Right lung (tissue), 5 donors: Measurements from ENCODE around the gene ATP2A2. TPM values are rescaled to one million over a fixed set of nuclear protein-coding genes. Genes with fewer than 3 reads are reported as not detected.
"Not testable (repeated sequence)": the region's sequence is repeated elsewhere in the genome, so short reads cannot be mapped to it uniquely, and the experiment has no call there.

Experiments
- DNase-seq, 2 donors: peaks; one replicate each; pipeline ENCODE4 v3.0.0-alpha.2; 2013
- polyA plus RNA-seq, 5 donors: library from polyadenylated mRNA; unstranded; fragments of 120-200 nt; gene quantifications; one replicate each; pipeline versions ENCODE4 v1.2.1 to v1.2.3, GENCODE V29; 2013; ENCODE audit warnings: inconsistent platforms in 1 of 5, low replicate concordance in 1 of 5; ENCODE audit not compliant: insufficient read length in 5 of 5, insufficient read depth in 1 of 5

ATP2A2 gene
- polyA plus RNA-seq, 5 donors: 114 to 156 (median 122) TPM

DNA sequence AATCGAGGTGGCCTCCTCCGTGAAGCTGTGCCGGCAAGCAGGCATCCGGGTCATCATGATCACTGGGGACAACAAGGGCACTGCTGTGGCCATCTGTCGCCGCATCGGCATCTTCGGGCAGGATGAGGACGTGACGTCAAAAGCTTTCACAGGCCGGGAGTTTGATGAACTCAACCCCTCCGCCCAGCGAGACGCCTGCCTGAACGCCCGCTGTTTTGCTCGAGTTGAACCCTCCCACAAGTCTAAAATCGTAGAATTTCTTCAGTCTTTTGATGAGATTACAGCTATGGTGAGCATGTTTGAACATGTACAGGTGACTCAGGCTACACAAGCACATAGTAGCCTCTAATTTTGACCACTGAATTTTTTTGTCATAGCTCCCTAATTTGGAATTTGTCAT is 59.7 kb downstream of the ATP2A2 start:
- DNase-seq: no peak

DNA sequence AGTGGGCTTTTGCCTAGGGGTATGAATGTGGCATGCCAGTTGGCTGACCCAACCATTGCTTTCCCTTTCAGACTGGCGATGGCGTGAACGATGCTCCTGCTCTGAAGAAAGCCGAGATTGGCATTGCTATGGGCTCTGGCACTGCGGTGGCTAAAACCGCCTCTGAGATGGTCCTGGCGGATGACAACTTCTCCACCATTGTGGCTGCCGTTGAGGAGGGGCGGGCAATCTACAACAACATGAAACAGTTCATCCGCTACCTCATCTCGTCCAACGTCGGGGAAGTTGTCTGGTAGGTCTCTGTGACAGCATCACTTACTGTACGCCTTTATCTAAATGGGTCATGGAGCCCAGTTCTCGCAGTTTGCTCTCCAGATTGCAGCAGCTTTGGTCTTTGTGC is 61.1 kb downstream of the ATP2A2 start:
- DNase-seq: no peak

DNA sequence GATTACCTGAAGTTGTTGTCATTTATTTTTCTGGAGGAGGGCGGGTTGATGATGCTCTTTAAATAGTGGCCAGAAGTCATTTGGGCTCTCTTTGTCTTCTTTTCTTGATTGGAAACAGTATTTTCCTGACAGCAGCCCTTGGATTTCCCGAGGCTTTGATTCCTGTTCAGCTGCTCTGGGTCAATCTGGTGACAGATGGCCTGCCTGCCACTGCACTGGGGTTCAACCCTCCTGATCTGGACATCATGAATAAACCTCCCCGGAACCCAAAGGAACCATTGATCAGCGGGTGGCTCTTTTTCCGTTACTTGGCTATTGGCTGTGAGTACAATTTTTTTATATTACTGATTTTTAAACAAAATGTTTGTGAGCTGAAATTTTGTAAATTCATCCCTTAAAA is 62.1 kb downstream of the ATP2A2 start:
- DNase-seq: no peak

DNA sequence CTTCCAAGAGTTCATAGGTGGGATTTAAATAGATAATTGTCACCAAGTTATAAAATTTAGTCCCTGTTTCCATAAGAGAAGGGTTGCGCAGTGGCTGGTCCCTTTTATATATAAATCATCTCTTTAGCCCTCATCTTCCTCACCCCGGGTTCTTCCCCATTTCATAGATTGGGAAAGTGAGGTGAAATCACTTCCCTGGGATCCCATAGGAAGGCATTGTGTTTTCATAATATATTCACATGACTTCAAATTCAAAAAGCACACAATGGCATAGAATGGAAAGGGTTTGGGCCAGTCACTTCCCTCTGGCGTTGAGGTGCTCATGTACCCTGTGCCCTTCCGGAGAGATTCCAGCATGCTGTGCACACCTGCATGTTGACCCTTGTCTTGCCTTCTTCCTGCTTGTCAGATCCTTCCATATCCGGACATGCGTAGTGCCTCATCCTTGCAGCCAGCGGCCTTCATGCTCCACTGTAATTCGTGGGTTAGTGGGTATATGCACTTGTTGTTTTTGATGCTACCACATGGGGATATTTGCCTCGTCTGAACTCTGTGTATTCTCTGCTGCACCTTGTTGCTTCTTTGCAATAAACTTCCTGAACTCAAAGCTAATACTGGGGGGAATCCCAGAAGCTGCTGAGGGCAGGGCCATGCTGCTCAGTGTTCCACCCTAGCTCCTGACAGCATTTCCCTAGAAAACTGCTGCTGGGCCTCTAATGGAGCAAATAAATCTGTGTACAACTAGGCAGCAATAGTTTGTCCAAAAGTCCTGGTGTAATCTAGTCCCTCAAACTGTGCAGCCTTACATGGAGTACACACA is 62.9 kb downstream of the ATP2A2 start:
- no peak for DNase-seq

DNA sequence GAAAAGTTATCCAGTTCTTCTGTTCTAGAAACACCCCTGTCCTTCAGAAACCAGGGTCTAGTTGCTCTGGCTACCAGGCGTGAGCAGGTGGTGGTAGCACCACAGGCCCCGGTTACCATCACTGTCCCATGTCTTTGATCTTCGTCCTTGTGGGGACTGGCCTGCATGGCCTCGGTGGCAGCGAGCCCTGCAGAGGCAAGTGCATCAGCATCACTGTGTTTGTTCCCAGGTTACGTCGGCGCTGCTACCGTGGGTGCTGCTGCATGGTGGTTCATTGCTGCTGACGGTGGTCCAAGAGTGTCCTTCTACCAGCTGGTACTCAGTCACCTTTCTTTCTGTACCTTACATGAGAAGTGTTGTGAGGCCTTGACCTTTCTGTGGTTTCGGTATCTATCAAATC is 63.6 kb downstream of the ATP2A2 start:
- no peak for DNase-seq

DNA sequence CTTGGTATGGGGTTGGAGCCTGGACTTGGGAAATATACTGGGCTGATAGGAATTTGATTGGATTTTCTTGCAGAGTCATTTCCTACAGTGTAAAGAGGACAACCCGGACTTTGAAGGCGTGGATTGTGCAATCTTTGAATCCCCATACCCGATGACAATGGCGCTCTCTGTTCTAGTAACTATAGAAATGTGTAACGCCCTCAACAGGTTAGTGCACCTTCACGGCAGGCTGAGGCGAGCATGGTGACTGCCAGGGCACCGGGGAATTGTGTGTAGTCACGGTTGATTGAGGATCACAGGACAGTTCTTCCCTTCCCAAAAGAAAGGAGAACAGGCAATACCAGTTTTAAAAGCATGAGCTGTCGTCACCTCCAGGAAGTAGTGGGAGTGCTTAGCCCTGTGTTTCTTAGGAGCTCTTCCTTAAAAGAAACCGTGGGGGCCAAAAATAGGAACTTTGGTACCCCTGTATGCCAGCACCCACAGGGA is 64.2 kb downstream of the ATP2A2 start:
- no peak for DNase-seq

DNA sequence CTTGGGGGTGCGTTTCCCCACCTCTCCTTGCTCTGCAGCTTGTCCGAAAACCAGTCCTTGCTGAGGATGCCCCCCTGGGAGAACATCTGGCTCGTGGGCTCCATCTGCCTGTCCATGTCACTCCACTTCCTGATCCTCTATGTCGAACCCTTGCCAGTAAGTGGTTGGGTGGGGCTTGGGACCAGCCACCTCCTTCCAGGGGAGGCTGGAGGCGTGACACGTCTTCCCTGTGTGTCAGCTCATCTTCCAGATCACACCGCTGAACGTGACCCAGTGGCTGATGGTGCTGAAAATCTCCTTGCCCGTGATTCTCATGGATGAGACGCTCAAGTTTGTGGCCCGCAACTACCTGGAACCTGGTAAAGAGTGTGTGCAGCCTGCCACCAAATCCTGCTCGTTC is 64.9 kb downstream of the ATP2A2 start:
- DNase-seq: no peak

DNA sequence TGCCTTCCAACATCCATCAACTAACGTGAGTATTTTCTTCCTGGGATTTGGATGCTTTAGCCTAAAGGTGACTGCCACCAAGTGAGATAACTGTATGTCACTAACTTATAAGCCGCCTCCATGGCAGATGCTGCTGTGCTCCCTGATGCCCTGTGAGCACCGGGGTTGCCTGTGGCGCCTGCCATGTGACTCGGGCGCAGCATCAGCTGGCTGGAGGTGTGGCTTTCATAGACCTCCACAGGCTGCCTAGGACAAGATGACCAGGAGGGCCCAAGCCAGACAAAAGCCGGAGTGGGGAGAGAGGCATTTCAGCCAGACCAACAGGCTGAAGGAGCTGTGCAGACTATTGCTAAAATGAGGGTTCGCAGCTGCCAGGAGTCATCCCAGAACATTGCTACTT is 66.7 kb downstream of the ATP2A2 start:
- DNase-seq: no peak

DNA sequence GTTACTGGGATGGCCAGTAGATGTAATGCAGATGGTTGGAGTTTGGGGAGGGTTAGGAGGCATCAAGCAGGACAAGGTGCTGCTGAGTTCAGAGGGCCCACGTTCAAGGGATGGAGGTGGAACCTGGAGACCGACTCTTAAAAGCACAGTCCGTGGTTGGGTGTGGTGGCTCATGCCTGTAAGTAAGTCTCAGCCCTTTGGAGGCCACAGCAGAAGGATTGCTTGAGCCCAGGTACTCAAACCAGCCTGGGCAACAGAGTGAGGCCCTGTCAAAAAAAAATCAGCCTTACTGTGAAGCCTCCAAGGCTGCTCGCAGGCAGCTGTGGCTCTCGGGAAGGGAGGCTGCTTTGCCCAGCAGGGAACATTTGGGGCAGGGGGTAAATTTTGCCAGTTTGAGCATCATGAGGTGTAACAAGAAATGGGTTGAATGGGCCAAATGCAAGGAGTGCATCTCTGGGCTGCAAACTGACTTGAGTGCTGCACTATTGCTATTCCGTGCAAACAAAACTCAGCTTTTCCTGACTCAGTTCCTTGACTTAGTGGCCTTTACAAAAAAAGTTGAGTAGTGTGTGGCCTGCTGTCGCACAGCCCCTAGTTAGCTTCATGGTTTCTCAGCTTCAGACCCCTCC is 67.5 kb downstream of the ATP2A2 start:
- DNase-seq: no peak

DNA sequence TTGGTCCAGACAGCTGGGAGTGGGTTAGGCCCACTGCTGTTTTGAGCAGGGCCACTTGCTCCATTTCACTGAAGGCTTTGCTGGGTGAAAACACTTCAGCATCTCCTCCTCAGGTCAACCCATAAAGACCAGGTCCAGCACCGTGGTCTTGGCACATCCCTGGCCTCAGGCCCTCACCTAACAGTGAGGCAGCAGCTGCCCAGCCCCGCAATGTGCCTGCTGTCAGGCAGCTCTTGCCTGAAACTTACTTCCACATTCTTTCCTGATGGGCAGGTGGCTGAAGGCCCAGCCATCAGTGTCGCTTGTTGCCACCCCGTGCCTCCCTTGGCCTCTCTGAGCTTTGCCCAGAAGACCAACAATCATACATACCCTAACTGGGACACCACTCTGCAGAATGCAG is 68.0 kb downstream of the ATP2A2 start:
- DNase-seq: no peak

DNA sequence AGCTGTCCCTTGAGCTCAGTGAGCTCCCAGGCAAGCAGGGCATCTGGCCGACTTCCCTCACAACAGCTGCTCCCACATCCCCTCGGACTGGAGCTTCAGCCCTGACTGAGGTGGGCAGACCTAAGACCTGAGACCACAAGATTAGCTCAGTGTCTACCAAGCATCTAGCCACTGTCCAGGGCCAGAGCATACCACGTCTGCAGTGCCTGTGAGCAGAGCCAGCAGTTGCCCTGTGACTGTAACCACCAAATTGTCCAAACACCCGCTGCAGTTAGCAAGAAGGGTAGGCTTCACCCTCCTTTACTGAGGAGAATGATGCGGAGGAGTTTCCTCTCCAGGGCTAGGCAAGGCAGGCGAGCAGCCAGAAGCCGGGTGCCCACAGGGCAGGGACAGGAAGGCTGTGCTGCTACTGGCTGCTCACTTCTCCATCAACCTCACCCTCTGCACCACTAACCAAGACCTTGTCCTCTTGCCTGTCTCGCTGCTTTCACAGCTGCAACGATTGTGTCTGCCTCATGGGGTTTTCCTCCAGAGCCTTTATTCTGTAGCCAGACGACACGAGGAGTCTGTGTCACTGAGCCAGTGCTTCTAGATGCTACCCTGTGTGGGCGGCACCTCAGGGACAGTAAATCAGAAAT is 68.6 kb downstream of the ATP2A2 start:
- DNase-seq: no peak

DNA sequence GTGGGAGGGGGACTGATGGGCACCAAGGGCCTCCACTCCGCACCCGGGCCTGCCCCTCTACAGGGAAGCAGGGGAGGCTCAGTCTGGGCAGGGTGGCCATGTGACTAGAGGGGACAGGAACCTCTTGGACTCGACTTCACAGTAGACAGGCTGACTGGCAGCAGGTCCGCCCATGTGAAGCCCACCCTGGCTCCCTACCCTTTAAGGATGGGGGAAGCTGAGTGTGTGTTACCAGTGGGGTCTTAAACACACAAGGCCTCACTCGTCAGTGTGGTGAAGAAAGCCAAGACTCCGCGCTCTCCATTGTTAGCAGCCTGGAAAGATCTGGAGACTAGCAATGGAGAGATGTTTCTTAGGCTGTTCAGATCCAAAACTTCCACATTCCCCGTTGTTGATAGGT is 70.1 kb downstream of the ATP2A2 start:
- no peak for DNase-seq

DNA sequence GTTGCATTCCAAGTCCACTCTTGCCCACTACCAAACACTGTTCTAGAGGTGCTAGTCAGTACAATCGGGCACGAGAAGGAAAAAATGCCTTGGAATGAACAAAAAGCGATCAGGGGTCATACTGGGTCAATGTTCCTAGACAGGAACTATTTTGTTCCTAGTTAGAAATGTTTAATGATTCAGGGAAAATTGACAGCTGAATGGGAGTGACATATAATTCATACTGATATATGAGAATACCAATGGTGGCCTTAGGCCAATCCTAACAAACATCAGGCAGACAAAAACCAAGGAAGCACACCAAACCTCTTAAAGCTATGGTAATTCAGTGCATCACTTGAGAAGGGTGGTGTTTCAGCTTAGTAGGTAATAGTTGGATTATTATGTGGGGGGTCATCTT is 71.4 kb downstream of the ATP2A2 start:
- DNase-seq: no peak

DNA sequence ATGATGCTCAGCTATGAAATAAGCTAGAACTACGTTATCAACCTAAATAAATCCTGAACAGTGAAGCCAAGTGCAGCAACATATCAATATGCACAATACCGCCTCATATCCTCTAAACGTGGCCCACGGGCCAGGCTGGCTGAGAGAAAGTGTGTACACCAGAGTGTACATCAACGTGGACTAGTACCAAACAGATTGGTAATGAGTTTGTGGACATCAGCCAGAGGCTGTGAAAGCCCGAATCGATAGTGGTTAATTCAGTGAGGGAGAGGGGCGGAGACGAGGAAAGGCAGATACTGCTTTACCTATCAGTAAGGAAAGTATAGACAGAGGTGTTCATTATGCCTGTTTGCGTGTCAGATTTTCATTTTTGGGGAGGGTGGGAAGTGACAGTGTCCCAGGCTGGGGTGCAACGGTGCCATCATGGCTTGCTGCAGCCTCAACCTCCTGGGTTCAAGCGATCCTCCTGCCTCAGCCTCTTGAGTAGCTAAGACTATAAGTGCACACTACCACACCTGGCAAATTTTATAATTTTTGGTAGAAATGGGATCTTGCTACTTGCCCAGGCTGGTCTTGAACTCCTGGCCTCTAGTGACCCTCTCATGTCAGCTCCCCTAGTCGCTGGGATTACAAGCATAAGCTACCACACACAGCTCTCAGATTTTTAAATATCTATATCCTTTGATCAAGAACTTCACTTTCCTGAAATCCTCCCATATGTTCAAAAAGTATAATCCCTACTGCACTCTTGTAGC is 72.3 kb downstream of the ATP2A2 start:
- DNase-seq: no peak

DNA sequence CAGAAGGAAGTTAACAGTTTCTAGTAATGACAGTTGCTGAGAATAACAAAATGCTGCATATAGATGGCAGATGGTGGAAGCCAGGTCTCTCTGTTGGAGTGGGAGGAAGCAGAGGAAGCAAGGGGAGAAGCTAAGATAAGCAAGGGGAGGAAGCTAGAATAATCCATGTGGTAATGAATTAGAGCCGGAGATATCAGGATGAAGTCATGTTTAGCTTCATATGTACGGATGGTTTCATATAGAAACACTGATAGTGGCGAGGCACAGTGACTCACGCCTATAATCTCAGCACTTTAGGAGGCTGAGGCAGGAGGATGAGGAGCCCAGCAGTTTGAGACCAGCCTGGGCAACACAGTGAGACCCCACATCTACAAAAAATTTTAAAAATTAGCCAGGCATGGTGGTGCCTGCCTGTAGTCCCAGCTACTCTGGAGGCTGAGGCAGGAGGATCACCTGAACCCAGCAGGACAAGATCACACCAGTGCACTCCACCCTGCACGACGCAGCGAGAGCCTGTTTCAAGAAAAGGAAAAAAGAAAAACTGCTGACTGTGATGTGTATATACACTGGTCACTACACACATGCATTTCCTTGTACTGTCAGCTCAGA is 73.2 kb downstream of the ATP2A2 start:
- DNase-seq: no peak

DNA sequence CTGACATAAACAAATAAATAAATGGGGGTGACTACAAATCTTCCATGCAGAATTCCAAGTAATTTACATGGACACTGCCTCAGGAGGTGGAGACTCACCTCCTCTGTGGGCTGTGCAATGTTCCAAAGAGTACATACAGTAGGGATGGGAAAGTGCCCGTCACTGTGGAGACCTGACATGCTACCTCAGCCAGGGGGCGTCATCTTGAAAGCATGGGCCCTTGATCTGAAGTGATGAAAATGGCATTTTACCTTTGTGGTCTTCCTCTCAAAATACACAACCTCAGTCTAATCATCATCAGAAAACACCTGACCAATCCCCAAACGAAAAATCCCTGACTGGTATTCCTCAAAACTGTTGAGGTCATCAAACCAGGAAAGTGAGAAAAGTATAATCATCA is 74.0 kb downstream of the ATP2A2 start:
- no peak for DNase-seq

DNA sequence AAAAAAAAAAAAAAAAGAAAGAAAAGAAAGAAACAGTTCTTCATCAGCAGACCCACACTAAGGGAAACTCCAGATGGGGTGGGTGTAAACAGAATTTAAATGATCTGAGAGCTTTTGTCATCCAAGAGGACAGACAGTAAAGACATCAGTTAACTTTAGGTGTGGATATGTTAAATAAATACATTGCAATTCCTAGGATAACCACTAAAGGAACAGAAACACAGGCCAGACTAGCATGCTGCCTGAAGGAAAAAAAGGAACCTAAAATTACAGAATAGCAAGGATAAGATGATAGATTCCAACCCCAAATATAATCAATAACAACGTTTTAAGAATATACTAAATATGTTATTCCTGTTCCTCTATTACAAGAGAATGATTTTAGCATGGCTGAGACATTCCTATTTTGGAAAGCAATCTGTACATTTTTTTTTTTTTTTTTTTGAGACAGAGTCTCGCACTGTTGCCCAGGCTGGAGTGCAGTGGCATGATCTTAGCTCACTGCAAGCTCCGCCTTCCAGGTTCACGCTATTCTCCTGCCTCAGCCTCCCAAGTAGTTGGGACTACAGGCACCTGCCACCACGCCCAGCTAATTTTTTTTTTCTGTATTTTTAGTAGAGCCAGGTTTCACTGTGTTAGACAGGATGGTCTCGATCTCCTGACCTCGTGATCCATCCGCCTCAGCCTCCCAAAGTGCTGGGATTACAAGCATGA is 77.5 kb downstream of the ATP2A2 start:
- not testable (repeated sequence) for DNase-seq

DNA sequence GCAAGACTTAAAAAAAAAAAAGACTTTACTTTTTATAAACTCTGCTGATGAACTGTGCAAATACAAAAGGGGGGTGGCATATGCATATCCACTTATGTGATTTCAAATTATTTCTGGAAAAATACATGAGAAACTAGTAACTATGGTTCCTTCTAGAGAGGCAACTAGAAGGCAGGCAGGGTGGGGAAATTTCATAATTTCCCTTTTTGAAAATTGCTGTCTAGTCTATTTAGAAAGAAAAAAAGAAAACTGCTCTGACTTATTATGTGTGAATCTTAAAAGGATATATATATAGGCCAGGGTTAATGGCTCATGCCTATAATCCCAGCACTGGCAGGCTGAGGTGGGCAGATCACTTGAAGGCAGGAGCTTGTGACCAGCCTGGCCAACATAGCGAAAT is 80.2 kb downstream of the ATP2A2 start:
- DNase-seq: no peak

DNA sequence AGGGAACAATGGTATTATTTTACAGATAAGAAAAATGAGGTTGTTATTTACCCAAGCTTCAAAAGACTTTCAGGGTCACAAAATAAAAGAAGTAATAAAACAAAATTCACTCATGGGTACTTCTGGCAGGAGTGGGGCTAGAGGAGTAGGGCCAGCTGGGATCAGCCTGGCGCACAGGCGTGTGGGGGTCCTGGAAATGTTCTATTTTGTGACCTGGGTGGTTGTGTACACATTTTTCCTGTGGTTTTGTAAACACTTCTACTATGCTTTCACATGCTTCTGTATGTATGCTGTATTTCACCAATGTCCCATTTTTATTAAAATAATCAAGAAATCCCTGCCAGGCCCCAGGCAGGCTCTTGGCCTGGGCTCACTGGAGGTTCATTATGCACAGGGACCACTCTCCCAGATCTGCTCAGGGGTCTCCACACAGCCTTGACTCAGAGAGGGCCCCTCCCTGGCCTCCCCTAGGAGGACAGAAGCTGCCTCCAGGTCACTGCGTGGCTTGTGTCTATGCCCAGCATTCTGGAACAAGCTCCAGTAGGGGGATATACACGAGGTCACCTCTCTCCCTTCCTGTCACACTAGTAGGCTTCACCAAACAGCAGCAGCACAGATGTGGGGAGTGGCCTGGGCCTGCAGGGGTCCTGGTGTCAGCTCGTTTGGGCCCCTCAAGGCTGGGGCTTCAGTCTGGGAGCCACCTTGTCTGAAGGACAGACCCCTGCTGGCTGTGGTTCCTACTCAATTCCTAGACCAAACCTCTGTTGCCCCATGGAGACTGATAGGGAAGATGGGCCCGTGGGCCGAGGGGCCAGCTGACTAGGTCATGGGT is 84.7 kb downstream of the ATP2A2 start:
- no peak for DNase-seq
